ENCODE results near the gene PDE1C.

DNA sequence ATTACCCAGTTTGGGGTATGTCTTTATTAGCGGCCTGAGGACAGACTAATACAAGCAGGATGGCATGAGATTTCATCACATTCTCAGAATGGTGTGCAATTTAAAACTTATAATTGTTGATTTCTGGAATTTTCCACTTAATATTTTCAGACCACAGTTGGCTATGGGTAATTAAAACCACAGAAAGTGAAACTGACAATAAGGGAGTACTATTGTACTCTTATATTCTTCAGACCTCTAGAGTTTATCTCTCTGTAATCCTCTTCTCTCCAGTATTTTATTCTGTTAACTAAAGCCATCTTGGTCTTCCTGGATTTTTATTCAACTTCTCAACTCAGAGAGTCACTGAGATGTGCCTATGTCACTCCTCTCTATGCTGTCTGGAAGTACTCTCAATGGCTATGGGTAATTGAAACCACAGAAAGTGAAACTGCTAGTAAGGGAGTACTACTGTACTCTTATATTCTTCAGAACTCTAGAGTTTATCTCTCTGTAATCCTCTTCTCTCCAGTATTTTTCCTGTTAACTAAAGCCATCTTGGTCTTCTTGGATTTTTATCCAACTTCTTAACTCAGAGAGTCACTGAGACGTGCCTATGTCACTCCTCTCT, 264.9 kb downstream of the PDE1C start:
- TF ChIP-seq CTCF (IDR thresholded peaks at IDR 0.05), result no peak
- TF ChIP-seq POLR2A (IDR thresholded peaks at IDR 0.05), result no peak
